IPS DF 6.9 (cell line): ENCODE measurements around the gene CNNM1.

Experiments
- DNase-seq: peaks from one replicate; pipeline ENCODE4 v3.0.0-alpha.2; 2013; ENCODE audit warnings: low read depth, low spot score
- H3K27ac ChIP-seq: one replicate; pipeline ENCODE4 v1.5.1; 2013; ENCODE audit warnings: low read length, control low read depth
- H3K27me3 ChIP-seq: 2 replicates; pipeline ENCODE4 v1.6.1; 2013; ENCODE audit warnings: mild to moderate bottlenecking, low read length; ENCODE audit not compliant: control insufficient read depth, insufficient read depth
- H3K36me3 ChIP-seq: 2 replicates; pipeline ENCODE4 v1.6.1; 2013; ENCODE audit warnings: low read length; ENCODE audit not compliant: control insufficient read depth, insufficient read depth
- H3K4me1 ChIP-seq: 2 replicates; pipeline ENCODE4 v1.6.1; 2013; ENCODE audit warnings: low read length; ENCODE audit not compliant: control insufficient read depth, insufficient read depth
- H3K4me3 ChIP-seq: 2 replicates; pipeline ENCODE4 v1.5.1; 2013; ENCODE audit warnings: mild to moderate bottlenecking, low read length
- H3K9me3 ChIP-seq: 2 replicates; pipeline ENCODE4 v1.6.1; 2013; ENCODE audit warnings: low read length, inconsistent platforms; ENCODE audit not compliant: control insufficient read depth, insufficient read depth
- WGBS: extraction: QIAGEN DNeasy Blood & Tissue Kit; methylation state at CpG from one replicate; pipeline ENCODE4 v1.1.7; 2013; ENCODE audit warnings: mixed read lengths, missing lambda C conversion rate; ENCODE audit not compliant: insufficient read length, insufficient coverage; 5-methylcytosine and 5-hydroxymethylcytosine counted together

Gene CNNM1

GRCh38 chr10:99442394-99442793 lies 113.2 kb downstream of the CNNM1 start:
- no peak overlapping the region for H3K27ac ChIP-seq
- no peaks in the 10 kb centered on the region for H3K9me3 ChIP-seq
- H3K27me3 ChIP-seq: no peaks in the 10 kb centered on the region
- no peaks in the 10 kb centered on the region for H3K4me1 ChIP-seq
- no peak overlapping the region for H3K4me3 ChIP-seq
- DNase-seq: no peak
- no CpG with 5 or more reads among the region's 5 CpGs for WGBS
- H3K36me3 ChIP-seq: no peaks in the 10 kb centered on the region

GRCh38 chr10:99443500-99443899 lies 114.3 kb downstream of the CNNM1 start:
- Histone ChIP-seq H3K9me3 (no peaks in the 10 kb centered on the region), H3K27ac (no peak overlapping the region), H3K27me3 (no peaks in the 10 kb centered on the region), H3K36me3 (no peaks in the 10 kb centered on the region), H3K4me1 (no peaks in the 10 kb centered on the region), H3K4me3 (no peak overlapping the region)
- DNase-seq: no peak
- WGBS: no CpG with 5 or more reads among the region's 3 CpGs
